ENCODE data around the gene TMEM121B.

The TMEM121B gene

DNA sequence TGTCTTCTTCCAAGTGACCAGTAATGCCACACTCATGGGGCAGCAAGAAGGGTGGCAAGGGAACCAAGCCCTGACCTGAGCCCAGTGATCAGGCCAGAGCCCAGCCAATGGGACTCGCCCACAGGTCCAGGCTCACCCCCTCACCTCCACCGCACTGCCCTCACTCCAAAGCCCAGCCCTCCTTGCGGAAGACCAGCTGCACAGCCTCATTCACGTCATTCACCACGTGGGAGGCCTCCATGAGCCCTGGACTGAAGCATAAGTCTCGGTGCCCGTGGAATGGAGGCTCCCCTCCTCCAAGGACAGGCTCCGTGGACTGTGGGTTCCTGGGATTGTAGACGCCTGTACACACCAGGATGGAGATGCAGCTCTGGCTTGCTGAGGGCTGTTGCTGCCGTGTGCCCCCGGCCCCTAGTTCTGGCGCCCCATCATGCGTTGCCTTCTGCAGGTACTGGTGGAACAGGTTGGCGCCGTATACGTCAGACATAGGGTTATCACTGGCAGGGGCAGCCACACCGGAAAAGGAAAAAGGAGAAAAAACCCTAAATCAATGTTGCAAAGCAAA is 16.8 kb upstream of the TMEM121B start:
- DNase-seq: no peak

DNA sequence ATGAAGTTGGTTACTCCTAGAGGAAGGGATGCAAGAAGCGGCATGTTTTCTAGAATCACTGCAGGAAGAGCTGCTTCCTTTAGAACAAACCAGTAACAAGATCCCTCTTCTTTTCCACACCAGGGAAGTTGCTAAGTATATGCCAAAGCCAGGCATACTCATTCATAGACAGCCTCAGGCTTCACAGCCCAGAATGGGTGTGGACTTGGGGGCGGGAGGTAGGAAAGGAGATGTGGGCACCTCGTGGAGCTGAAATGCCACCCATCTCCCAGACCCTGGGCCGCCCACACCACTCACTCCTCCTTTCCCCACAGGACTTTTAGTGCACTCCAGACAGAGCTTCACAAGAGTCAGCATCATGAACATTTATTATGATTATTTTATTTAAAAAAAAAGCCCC is 16.0 kb upstream of the TMEM121B start:
- no peak for DNase-seq

DNA sequence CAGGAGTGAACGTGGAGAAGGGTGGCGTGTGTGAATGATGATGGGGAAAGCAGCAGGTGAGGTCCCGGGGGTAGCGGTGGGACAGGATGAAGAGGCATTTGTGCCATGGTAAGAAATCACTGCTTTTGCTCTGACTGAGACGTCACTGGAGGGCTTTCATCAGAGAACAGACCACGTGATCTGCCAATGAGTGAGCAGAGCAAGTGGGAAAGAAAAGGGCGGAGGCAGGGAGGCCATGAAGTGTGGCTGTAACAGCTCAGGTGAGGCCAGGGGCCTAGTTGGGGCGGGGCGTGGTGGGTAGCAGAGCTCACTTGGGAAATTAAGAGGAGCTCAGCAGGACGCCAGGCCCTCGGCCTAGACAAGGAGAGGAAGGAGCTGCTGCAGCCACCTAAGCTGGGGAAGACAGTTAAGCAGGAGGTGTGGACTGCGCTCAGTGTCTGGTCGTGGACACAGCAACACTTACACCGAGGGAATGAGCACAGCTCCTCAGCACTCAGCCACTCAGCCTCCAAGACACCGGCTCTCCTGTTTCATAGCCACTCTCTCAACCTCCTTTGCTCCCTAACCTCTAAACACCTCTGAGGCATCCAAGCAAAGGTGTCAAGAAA is 14.1 kb upstream of the TMEM121B start:
- no peak for DNase-seq

DNA sequence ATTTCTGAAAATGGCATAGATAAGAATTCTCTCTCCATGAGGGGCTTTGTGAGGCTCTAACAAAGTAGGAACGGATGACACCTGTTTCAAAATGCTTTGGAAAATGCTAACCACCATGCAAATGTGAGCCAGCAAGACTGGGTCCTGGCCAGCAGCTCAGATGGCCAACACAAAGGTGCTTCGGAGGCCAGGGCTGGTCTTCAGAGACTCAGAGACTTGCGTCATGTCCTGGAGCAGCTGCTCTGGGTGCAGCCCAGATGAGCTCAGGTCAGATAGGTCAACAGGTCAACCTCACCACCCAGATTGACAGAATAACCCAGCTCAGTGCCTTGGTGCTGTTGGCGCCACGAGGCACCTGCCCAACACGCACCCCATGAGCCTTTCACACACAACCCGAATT is 12.0 kb upstream of the TMEM121B start:
- no peak for DNase-seq

DNA sequence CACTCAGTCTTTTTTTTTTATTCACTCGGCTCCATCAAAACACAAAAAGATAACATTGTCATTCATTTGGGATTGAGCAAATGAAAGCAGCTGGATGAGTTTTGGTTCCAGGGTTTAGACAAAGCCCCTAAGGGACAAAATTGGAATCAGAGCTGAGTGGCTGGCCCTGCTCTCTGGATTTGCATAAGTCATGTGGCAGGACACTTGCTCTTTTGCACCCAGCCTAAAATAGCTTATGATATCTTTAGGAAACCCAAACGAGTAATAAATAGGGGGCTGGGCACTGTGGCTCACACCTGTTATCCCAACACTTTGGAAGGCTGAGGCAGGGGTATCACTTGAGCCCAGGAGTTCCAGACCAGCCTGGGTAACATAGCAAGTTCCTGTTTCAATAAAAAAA is 11.0 kb upstream of the TMEM121B start:
- no peak for DNase-seq

DNA sequence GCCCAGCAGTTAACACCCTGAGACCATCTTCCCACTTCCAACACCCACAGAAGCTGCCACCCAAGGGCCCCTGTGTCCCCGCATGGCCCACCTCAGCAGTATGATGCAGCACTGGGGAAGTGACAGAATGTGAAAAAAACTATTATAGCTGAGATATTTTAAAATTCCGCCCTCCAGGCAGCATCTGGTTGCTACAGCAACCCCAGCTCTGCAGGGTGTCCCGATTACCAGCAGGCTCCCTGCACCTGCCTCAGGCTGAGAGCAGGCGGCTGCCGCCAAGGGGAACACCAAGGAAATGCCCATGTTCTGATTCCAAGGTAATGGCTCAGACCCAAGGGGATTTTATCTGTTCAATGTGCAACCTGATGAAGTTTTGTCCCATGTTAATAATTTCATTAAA is 10.5 kb upstream of the TMEM121B start:
- DNase-seq: no peak

DNA sequence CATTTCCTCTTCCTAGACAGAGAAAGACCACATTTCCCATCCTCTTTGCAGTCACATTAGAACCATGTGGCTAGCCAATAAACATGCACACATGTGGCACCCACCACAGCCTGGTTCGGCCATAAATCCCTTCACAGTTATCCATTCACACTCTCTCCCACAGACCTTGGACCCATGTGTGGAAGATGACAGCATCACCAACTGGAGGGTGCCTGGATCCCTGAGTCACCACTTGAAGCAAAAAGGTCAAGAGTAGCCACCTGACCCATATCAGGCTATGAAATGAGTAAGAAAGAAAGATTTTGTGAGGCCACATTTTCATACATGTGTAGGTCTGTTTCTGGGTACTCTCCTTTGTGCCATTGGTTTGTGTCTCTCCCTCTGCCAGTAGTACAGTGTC is 9.0 kb upstream of the TMEM121B start:
- DNase-seq: no peak

DNA sequence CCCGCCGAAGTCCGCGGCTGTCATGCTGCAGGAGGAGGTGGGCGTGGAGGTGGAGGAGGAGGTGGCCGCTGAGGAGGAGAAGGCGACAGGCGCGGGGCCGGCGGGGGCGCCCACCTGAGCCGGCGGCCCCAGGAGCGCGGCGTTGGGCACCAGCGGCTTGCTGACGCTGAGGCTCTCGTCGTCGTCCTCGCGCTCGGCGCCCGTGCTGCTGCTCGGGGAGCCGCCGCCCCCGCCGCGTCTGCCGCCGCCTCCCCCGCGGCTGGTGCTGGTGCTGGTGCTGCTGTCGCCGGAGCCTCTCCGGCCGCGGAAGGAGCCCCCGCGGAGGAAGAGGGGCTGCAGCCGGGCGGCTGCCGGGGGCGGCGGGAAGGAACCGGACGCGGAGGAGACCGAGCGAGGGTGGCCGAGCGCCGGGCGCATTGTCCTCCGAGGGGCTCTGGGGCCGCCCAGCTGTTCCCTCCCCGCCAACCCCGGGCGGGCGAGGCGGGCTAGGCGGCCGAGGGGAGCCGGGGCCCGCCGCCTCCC is 388 bp downstream of the TMEM121B start:
- DNase-seq: no peak

DNA sequence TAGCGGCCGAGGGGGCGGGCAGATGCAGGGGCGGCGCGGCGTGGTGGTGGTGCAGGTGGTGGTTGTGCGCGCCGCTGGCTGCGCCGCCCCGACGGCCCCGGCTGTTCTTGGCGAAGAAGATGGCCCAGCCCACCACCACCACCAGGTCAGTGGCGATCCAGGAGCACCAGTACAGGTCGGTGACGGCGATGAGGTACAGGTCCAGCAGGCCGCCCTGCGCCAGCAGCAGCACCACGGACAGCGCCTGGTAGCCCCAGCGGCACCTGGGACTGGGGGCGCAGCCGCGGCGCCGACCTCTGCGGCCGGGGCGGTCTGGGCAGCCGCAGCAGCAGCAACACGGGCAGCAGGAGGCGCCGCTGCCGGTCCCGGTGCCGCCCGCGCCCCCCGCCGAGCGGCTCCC is 879 bp downstream of the TMEM121B start:
- DNase-seq: no peak

DNA sequence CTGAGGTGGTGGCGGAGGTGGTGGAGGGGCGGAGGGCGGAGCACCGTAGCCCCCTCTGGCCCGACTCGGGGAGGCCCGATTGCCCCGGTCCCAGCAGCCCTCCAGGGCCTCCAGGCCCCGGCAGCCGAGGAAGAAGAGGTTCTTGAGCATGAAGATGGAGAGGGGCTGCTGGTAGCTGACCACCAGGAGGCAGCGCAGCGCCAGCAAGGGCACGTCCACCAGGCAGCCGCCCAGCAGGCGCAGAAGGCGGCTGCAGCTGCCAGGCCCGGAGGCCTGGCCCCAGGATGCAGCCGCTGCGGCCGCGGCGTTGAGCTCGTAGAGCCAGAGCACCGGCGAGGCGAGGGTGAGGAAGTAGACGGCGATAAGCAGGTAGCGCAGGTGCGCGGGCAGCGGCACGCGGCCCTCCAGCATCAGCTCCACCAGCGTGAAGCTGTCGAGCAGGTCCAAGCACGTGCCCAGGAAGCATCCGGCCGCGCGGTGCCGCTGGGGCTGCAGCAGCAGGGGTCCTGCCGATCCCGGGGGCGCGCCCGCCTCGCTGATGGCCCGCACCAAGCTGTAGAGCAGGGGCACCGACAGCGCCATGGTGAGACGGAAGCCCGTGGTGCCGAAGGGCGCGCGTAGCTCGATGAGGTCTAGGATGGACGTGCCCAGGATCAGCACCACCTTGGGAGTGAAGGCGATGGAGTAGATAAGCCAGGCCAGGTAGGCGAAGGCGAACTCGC is 1.5 kb downstream of the TMEM121B start:
- no peak for DNase-seq

DNA sequence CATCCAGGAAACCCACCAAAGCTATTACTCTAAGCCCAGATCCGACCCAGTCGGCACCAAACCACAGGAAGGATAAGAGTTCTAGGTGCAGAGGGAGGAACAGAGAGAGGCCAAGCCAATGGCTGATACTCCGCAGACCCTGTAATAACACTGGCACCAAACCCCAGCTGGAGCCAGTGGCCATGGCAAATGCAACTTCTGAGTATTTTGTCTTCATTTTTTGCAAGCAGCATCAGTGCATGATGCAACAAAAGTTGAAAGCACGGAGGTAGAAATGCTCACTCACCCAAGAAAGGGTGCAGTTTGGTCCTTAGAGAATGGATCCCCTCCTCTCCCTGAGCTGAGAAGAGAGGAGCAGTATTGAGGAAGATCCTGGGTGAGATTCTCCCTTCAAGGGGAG is 2.8 kb downstream of the TMEM121B start:
- DNase-seq: no peak

DNA sequence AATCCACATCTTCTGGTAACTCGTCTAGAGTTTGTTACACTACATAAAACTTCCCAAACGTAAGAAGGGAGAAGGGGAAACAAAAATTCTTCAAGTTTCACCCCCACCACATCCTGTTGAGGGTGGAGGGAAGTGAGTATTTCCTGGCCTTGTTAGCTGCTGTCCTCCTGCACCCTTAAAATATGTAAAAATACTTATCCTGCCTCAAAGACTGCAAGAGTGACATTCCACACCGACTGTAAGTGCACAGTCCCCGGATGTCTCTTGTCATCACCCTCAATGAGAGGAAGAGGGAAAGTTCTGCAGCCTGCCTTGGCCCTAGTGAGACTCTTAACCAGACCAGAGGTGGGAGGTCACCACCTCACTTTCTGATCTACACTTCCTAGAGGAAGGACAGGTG is 3.3 kb downstream of the TMEM121B start:
- DNase-seq: no peak

DNA sequence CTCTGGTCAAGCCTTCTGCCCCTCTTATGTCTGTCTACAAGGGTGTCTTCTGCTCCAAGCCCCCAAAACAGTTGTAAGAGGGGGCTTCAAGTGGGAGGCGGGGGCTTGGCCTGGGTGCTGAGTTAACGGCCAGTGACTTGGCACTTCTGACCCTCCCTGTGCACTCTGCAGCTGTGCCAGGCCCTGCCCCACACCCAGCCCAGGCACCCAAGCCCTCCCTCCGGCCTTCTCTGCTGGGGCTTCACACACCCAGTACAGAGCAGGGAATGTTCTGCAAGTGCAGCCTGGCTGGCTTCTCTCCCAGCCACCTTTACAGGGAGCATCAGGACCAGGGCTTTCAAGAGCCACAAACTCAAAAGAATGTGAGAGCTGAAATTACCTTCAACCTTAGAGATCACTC is 3.8 kb downstream of the TMEM121B start:
- DNase-seq: no peak

DNA sequence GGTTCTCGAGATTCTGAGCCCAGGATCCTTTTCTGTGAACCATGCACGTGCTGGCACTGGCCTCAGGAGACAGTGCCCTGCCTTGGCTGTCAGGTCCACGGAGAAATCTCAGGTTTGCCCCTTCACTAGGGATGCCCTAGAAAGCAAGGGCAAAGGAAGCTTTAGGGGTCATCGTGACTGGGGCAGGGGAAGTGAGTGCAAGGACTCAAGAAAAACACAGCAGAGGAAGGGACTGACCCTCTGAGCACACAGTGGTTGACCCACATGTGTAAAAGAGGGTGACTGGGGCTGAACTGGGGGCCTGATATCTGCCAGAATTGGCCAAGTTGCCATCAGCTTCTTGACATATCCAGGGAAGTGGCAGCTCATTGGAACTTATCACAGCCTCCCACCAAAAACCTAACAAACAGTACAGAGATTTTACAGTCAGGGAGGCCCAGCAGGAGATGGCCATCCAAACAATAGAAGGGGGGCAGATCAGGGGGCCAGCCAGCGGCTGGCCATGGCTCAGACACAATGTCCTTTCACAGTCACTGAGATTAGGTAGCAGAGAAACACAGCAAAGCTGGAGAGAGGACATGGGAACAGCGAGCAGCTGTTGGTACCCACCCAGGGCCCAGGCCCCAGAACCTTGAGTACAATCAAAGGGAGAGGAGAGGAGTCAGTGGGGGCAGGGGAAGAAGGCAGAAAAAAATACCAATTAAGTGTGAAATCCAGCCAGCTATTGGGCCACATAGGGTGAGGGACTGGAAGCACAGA is 4.4 kb downstream of the TMEM121B start:
- no peak for DNase-seq

DNA sequence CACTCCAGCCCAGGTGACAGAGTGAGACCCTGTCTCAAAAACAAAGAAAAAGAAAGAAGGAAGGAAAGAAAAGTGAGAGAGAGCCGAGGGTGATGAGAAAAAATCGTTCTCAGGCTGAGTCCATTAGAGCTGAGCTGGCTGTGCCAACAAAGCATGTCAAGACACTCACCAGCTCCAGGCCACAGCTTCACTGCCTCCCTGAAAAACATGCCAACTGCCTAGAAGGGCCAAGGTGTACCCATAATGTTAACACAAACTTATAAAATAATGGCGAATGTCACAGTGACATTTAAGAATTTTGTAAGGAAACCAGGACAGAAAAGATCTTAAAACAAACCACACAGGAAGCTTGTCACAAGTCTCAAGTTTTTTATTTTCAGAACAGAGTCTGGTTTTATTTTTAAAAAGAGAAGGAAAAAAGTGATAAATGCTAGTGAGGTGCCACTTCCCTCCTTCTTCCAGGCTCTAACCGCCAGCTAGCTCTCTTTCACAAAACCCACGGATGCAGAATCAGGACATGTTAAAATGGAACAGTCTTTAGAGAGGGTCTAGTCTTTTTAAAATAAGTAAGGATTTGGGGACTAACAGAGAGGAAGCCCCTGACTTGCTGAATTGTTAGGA is 5.1 kb downstream of the TMEM121B start:
- DNase-seq: no peak

DNA sequence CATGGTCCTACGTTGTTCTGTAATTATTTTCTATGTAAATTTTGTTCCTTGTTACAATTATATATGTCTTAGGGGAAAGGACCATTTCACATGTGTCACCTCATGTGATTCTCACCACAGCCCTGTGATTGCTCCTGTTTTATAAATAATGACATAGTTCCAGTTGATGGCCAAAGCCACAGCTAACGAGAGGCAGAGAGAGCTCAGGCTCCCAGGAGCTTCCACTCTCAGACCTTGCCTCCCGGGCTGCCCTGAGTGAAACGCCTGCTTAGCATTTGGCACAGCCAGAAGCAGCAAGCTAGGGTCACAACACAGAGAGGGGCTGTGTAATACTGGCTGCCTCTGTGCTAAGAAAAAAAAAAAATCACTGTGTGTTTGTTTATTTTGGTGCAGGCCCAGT is 5.9 kb downstream of the TMEM121B start:
- no peak for DNase-seq

DNA sequence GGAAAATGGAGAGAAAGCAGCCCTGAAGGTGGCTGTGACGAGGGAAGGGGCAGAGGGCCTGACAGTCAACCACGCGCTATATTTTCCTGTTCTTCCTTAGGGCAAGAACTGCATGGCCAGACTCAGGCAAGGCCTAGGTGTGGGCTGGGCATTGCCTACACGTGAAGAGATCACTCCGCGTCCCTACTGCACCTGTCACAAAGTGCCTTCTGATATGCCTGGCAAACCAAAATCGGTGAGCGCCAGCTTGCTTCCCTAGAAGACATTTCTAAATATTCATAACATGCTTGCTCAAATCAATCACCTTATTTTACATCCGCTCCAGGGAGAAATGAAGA is 6.3 kb downstream of the TMEM121B start:
- DNase-seq: no peak

DNA sequence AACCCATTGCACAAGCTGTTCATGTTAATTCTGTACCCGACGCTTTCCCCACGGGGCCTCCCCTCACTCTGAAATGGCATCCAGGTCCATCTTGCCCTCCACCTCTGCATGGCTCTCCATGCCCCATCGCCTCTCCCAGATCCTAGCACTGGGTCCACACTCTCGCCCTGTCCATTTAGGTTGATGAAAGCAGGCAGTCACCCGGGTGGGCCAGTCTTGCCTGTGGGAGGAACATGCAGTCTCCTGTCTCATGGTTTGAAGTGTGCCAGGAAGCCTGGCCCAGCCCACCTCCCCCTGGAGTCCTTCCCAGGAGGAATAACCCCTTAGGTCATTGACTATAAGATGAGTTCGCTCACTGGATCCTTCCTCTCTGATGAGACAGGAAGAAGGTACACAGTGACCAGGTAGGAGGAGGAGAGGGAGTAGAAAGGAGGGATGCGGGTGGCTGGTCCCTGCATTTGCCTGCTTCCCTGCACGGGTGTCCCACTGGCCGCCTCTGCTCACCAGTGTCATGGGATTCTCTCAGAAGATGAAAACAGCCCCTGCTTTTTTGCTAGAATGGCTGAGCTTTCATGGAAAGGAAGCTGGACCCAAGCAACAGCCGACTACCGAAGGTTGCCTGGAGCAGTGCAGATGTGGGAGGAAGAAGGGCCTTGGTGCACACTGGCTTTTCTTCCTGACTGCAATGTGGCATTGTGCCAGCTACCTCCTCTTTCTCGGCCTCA is 6.8 kb downstream of the TMEM121B start:
- no peak for DNase-seq

DNA sequence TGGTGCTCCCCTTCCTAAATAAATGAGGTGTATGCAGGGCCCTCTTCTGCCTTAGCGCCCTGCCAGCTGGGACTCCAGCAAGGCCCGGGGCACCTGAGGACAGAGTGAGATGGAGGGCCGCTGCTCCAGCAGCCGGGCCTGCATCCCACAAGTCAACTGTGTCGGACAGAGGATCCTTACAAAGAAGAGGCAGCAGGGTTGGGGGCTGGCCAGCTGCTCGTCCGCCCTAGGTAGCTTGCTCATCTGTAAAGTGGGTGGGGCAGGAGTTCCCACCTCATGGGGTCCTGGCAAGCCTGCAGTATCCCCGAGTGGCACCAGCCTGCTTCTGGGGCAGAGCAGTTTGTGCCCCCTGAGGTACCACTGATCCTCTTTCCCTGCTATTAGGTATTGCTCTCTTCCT is 7.6 kb downstream of the TMEM121B start:
- DNase-seq: no peak

DNA sequence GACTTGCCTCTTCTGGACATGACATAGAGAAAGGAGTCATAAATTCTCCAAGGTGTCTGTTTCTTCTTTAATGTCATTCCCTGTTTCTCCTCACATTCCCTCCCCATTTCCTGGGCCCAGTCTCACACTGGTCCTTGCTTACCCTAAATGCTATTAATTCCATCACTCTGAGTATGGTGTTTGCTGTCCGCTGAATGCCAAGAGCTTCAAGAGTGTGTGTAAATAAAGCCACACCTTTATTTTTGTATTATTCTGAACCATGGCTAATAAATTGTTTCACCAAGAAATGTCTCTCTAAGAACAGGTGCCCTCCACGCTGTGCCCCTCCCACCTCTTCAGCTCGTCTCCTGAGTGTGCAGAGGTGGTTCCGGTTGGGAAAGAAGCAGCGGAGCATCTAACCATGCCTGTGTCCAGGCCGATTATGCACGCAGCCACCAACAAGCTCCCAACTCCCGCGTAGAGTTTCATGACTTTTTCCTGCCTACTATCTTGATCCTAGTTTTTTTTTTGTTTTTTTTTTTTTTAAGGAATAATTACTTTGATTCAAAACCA is 8.6 kb downstream of the TMEM121B start:
- DNase-seq: no peak

DNA sequence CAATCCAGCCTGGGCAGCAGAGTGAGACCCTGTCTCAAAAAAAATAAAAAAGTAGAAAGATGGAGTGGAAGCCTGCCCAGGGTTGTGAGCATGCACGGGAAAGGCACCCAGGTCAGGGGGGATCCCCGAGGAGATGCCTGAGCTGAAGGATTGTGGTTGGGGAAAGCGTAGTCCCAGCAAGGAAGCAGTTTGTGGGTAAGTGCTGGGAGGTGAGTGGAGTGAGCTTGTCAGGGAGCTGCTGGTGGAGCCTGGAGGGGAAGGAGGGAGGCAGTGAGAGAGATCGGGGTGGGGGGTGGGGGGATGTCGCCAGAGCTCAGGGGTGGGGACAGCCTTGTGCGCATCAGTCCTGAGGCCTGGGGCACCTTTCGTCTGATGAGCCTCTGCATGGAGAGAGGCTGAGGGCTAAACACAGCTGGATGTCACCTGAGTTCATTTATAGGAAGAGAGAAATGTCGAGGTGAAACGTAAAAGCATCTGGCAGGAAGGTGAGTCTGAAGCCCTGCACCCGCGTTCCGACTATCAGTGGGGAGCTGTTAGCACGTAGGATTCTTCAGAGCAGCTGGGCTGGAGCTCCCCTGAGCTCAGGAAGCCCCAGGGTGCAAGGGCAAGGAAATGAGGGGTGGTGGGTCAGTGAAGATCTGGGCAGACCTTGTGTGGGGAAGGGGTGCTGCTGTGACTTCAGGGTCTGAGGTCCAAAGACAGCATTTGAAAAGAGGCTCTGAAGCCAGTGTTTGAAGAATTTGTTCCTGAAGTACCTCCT is 10.2 kb downstream of the TMEM121B start:
- DNase-seq: no peak

DNA sequence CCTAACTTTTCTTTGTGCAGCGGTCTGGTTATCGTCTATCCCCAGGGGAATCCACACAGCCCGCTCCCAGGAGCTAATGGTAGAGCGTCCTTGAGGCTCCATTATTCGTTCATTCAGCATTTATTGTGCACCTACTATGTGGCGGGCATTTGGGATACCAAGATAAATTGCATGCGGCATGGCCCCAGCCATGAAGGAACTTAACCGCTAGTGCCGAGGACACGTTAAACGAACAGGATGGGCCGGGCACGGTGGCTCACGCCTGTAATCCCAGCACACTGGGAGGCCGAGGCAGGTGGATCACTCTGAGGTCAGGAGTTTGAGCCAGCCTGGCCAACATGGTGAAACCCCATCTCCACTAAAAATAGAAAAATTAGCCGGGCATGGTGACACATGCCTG is 11.2 kb downstream of the TMEM121B start:
- DNase-seq: no peak

Measured in cortex of kidney (tissue), 1 donor.